Uterus (tissue), 4 donors: ENCODE results near the gene PILRB. TPM values are rescaled to one million over a fixed set of nuclear protein-coding genes. Genes with fewer than 3 reads are reported as not detected.

Source experiments
- DNase-seq, 2 donors: peaks; one replicate each; pipeline ENCODE4 v3.0.0-alpha.2; 2019 to 2020
- H3K27ac ChIP-seq, 2 donors: fragments of 200-600 bp; sonication (generic); 1 replicate in 1 of 2; 2 replicates in 1 of 2; pipeline ENCODE4 v1.5.1; 2016 to 2018
- H3K27me3 ChIP-seq, 2 donors: fragments of 200-600 bp; sonication (generic); one replicate each; pipeline ENCODE4 v1.5.1; 2018 to 2019; ENCODE audit warnings: control low read depth in 1 of 2
- H3K36me3 ChIP-seq, 2 donors: fragments of 200-600 bp; sonication (generic); one replicate each; pipeline ENCODE4 v1.5.1; 2019; ENCODE audit warnings: control low read depth in 1 of 2
- H3K4me1 ChIP-seq, 2 donors: fragments of 200-600 bp; sonication (generic); one replicate each; pipeline ENCODE4 v1.5.1; 2018 to 2019; ENCODE audit warnings: control low read depth in 1 of 2
- H3K4me3 ChIP-seq, 2 donors: fragments of 200-600 bp; sonication (generic); 1 replicate in 1 of 2; 2 replicates in 1 of 2; pipeline ENCODE4 v1.5.1; 2018 to 2019; ENCODE audit warnings: mild to moderate bottlenecking in 1 of 2
- H3K9me3 ChIP-seq, 2 donors: fragments of 200-600 bp; sonication (generic); one replicate each; pipeline ENCODE4 v1.5.1; 2019; ENCODE audit warnings: control low read depth in 1 of 2
- POLR2A ChIP-seq, 2 donors: fragments of 450-650 bp; IDR thresholded peaks; one replicate each; pipeline ENCODE4 v1.6.1; 2016; ENCODE audit warnings: antibody characterized with exemption in 2 of 2, mild to moderate bottlenecking in 1 of 2, moderate library complexity in 1 of 2
- intact Hi-C: fragments of 100-400 bp; cut with DNase I; formaldehyde crosslinking; loops from one replicate; pipeline ENCODE4 v1.15.1; 2023; ENCODE audit warnings: low total_unique reads
- total RNA-seq, 4 donors: library from RNA; depleted of rRNA in 3 of 4; stranded (reverse); fragments of >200 nt in 3 of 4; gene quantifications; one replicate each; pipeline versions ENCODE4 v1.1.0 to v1.2.4, GENCODE V29; 2014 to 2023
- TF ChIP-seq, protein P1 (sequence below), 4 experiments: fragments of 200-600 bp in 2 of 4; fragments of 450-650 bp in 2 of 4; sonication (generic) in 2 of 4; IDR thresholded peaks; one replicate each; pipeline ENCODE4 v1.5.1; 2016 to 2019; ENCODE audit warnings: antibody characterized with exemption in 4 of 4, mild to moderate bottlenecking in 2 of 4, moderate library complexity in 1 of 4
- donor health status: DM: yes; HTN: yes; CAD: no.

Gene PILRB
- total RNA-seq, 4 donors from 2014 or later = 13.4 to 66.1 (median 56.3) TPM

DNA sequence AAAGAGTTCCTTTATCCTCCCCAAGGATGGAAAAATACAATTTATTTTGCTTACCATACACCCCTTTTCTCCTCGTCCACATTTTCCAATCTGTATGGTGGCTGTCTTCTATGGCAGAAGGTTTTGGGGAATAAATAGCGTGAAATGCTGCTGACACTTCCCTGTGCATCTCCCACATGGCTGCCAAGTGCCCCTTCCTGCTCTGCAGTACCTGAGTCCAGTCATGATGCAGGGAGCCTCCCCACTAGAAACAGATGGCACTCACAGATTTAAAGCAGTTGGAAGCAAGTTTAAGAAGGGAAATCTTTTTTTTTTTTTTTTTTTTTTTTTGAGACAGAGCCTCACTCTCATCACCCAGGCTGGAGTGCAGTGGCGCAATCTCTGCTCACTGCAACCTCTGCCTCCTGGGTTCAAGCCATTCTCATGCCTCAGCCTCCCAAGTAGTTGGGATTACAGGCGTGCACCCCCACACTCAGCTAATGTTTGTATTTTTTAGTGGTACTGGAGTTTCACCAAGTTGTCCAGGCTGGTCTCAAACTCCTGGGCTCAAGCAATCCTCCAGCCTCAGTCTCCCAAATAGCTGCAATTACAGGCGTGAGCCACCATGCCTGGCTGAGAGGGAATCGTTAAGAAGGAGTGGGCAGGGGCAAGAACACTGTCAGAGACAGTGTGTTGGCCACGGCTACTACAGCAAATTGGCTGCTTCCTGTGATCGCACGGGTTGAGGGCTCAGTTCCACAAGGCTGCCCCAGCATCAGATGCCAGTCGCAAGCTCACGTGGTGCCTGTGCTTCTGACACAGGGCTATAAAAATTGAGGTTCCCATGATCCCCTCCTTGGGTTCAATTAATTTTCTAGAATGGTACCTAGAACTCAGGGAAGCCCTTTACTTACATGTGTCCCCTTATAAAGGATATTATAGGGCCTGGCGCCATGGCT, 10.0 kb downstream of the PILRB start:
- no peaks in the 10 kb centered on the region for H3K27me3 ChIP-seq
- DNase-seq = no peak
- no peaks in the 10 kb centered on the region for H3K36me3 ChIP-seq
- H3K4me1 ChIP-seq = no peaks in the 10 kb centered on the region
- H3K4me3 ChIP-seq = no peak overlapping the region
- H3K9me3 ChIP-seq = peaks cover 0 to 3% of the 10 kb centered on the region in 2 donors
- TF ChIP-seq POLR2A (IDR thresholded peaks at IDR 0.05) = no peak
- TF ChIP-seq, protein P1, sequence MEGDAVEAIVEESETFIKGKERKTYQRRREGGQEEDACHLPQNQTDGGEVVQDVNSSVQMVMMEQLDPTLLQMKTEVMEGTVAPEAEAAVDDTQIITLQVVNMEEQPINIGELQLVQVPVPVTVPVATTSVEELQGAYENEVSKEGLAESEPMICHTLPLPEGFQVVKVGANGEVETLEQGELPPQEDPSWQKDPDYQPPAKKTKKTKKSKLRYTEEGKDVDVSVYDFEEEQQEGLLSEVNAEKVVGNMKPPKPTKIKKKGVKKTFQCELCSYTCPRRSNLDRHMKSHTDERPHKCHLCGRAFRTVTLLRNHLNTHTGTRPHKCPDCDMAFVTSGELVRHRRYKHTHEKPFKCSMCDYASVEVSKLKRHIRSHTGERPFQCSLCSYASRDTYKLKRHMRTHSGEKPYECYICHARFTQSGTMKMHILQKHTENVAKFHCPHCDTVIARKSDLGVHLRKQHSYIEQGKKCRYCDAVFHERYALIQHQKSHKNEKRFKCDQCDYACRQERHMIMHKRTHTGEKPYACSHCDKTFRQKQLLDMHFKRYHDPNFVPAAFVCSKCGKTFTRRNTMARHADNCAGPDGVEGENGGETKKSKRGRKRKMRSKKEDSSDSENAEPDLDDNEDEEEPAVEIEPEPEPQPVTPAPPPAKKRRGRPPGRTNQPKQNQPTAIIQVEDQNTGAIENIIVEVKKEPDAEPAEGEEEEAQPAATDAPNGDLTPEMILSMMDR (IDR thresholded peaks at IDR 0.05) = no peak
- intact Hi-C loops = no loop called here
- no peak overlapping the region for H3K27ac ChIP-seq

DNA sequence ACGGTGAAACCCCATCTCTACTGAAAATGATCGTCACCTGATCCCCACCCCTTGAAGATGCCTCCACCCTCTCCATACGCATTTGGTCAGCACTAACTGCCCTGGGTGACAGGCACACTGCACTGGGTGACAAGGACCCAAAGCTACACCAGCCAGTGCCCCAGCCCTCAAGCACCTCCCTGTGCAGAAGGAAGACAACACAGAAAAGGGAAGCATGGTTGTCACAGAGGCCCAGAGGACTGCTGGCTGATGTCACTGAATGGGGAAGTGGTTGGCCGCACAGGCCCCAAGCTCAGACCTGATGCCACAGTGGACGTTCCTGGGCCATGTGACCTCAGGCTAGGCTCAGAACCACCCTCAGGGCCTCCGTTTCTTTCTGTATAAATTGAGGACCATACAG, 11.2 kb downstream of the PILRB start:
- Histone ChIP-seq H3K36me3 (no peaks in the 10 kb centered on the region), H3K27ac (no peak overlapping the region), H3K9me3 (peaks cover 0 to 3% of the 10 kb centered on the region in 2 donors), H3K27me3 (no peaks in the 10 kb centered on the region), H3K4me1 (no peaks in the 10 kb centered on the region), H3K4me3 (no peak overlapping the region)
- no peak for TF ChIP-seq POLR2A (IDR thresholded peaks at IDR 0.05)
- TF ChIP-seq, protein P1 (IDR thresholded peaks at IDR 0.05) = no peak
- no peak for DNase-seq
- intact Hi-C loops = no loop called here

DNA sequence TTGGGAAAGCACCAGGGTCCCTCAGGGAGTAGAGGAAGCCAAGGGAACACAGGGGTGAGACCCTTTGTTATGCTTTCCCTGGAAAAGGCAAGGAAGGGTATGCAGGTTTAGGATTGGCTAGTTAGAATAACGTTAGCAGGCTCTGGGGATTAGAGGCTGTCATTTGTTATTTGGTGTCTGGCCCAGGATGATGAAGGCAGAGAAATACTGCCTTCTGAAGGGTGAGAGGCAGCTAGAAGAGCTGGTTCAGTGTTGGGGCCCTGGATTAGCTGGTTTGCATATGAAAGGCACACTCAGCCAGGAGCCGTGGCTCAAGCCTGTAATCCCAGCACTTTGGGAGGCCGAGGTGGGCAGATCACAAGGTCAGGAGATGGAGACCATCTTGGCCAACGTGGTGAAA, 12.4 kb downstream of the PILRB start:
- Histone ChIP-seq H3K4me1 (no peaks in the 10 kb centered on the region), H3K9me3 (peaks cover 0 to 3% of the 10 kb centered on the region in 2 donors), H3K36me3 (no peaks in the 10 kb centered on the region), H3K27ac (no peak overlapping the region), H3K27me3 (no peaks in the 10 kb centered on the region), H3K4me3 (no peak overlapping the region)
- intact Hi-C loops = no loop called here
- no peak for DNase-seq
- TF ChIP-seq POLR2A (IDR thresholded peaks at IDR 0.05) = no peak
- TF ChIP-seq, protein P1 (IDR thresholded peaks at IDR 0.05) = no peak

DNA sequence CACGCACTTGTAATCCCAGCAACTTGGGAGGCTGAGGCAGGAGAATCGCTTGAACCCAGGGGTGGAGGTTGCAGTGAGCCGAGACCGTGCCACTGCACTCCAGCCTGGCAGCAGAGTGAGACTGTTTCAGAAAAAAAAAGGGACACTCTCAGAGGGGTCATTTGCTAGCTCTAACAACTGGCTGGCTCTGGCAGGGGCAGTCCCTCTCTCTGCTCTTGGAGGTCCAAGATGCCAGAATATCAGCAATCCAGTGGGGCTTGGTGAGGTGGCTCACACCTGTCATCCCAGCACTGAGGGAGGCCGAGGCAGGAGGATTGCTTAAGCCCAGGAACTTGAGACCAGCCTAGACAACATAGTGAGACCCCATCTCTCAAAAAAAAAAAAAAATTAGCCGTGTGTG, 12.8 kb downstream of the PILRB start:
- no peaks in the 10 kb centered on the region for H3K36me3 ChIP-seq
- intact Hi-C loops = no loop called here
- no peak overlapping the region for H3K27ac ChIP-seq
- no peaks in the 10 kb centered on the region for H3K4me1 ChIP-seq
- no peak overlapping the region for H3K4me3 ChIP-seq
- H3K27me3 ChIP-seq = no peaks in the 10 kb centered on the region
- no peak for DNase-seq
- H3K9me3 ChIP-seq = peaks cover 0 to 3% of the 10 kb centered on the region in 2 donors
- no peak for TF ChIP-seq POLR2A (IDR thresholded peaks at IDR 0.05)
- TF ChIP-seq, protein P1 (IDR thresholded peaks at IDR 0.05) = no peak

DNA sequence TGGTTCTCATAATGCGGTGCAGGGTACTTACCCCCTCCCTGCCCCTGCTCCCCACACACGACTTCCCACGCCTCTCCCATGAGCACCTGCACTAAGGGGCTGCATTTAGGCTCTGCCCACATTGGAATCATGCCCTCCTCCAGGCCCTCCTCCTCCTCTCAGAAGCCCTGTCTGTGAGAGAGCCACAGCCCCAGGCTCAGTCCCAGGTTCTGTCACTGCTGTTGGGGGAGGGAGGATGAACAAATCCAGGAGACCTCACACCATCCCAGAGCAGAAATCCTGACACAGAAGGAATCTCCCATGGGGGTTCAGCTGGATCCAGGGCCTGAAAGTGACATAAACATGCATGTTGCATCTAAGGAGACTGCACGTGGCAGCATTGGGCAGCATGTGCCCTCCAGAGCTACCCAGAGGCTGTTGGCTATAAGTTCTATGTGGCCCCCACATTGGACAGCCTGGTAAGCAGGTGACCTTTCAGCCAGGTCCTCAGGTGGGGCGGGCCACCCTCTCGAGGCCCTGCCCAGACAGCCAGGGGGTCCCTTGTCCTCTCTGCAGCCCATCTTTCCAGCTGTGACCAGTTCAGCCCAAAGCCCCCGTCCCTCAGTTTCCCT, 13.7 kb downstream of the PILRB start:
- Histone ChIP-seq H3K4me1 (no peaks in the 10 kb centered on the region), H3K27ac (no peak overlapping the region), H3K9me3 (peaks cover 0 to 3% of the 10 kb centered on the region in 2 donors), H3K4me3 (no peak overlapping the region), H3K27me3 (no peaks in the 10 kb centered on the region), H3K36me3 (no peaks in the 10 kb centered on the region)
- no peak for DNase-seq
- intact Hi-C loops = no loop called here
- TF ChIP-seq, protein P1 (IDR thresholded peaks at IDR 0.05) = no peak
- no peak for TF ChIP-seq POLR2A (IDR thresholded peaks at IDR 0.05)
